Stimulated activated CD4-positive, alpha-beta T cell treated with anti-CD3 and anti-CD28 coated beads, Interleukin-2, amount 100 ng/mL, for 4 hours (primary cell): ENCODE results near the gene PMF1.
A peak's percentile ranks its signal among the peaks of the same experiment; 100 is the strongest.
"Not testable (repeated sequence)": the region's sequence is repeated elsewhere in the genome, so short reads cannot be mapped to it uniquely, and the experiment has no call there.

Source experiments
- DNase-seq: peaks from one replicate; pipeline ENCODE4 v3.0.0-alpha.2; 2020; ENCODE audit warnings: low read depth

The PMF1 gene

GRCh38 chr1:156212833-156213643 is at the start of gene PMF1:
Gene PMF1 (plus strand): TSS chr1:156213007. CDS start chr1:156213016, 9 bp downstream.
- DNase-seq, result peak; percentile 94

GRCh38 chr1:156163712-156164111 is 49.1 kb upstream of the PMF1 start:
- no peak for DNase-seq

- no peak for DNase-seq
These were observed 48.5 kb upstream of the PMF1 start for GRCh38 chr1:156164125-156164831.

- no peak for DNase-seq
These were observed 47.7 kb upstream of the PMF1 start for GRCh38 chr1:156165083-156165482.

- no peak for DNase-seq
These were observed 45.3 kb upstream of the PMF1 start for GRCh38 chr1:156167536-156167935.

GRCh38 chr1:156172696-156173470 is 39.9 kb upstream of the PMF1 start:
- no peak for DNase-seq

GRCh38 chr1:156176610-156177210 is 36.1 kb upstream of the PMF1 start:
- no peak for DNase-seq

GRCh38 chr1:156177919-156178654 is 34.7 kb upstream of the PMF1 start:
- DNase-seq, result no peak

GRCh38 chr1:156180471-156180870 is 32.3 kb upstream of the PMF1 start:
- DNase-seq, result no peak

GRCh38 chr1:156181391-156181924 is 31.3 kb upstream of the PMF1 start:
- not testable (repeated sequence) for DNase-seq

GRCh38 chr1:156182010-156182779 is 30.6 kb upstream of the PMF1 start:
- DNase-seq, result not testable (repeated sequence)

- not testable (repeated sequence) for DNase-seq
These were observed 26.2 kb upstream of the PMF1 start for GRCh38 chr1:156186347-156187177.

GRCh38 chr1:156190265-156190664 is 22.5 kb upstream of the PMF1 start:
- DNase-seq, result not testable (repeated sequence)

- no peak for DNase-seq
These were observed 21.4 kb upstream of the PMF1 start for GRCh38 chr1:156191292-156191964.

- no peak for DNase-seq
These were observed 19.7 kb upstream of the PMF1 start for GRCh38 chr1:156193208-156193487.

GRCh38 chr1:156193488-156194299 is 19.1 kb upstream of the PMF1 start, which contains the start of gene SLC25A44:
Gene SLC25A44 (plus strand): TSS chr1:156194104. CDS start chr1:156199848, 5,744 bp downstream.
- DNase-seq, result peak; percentile 95

- no peak for DNase-seq
These were observed 18.5 kb upstream of the PMF1 start for GRCh38 chr1:156194300-156194652.

GRCh38 chr1:156195853-156196252 is 17.0 kb upstream of the PMF1 start:
- DNase-seq, result no peak
